GM23248 (cell line): ENCODE results near the gene ATP9A.

ENCODE experiments used
- EZH2 ChIP-seq: fragments of 200-600 bp; sonication (generic); IDR thresholded peaks from 2 replicates; pipeline ENCODE4 v1.6.1; 2018; ENCODE audit warnings: antibody characterized with exemption, mild to moderate bottlenecking; ENCODE audit not compliant: insufficient read depth, poor library complexity, severe bottlenecking
- EZH2phosphoT487 ChIP-seq: fragments of 200-600 bp; sonication (generic); IDR thresholded peaks from 2 replicates; pipeline ENCODE4 v1.6.1; 2018; ENCODE audit warnings: antibody characterized with exemption, moderate library complexity, mild to moderate bottlenecking, low read depth; ENCODE audit not compliant: insufficient read depth

- TF ChIP-seq EZH2: no peak
- TF ChIP-seq EZH2phosphoT487: no peak
Measured at GRCh38 chr20:51616060-51616459, 152.1 kb downstream of the ATP9A start.
